ENCODE measurements around the gene COL21A1.

DNA sequence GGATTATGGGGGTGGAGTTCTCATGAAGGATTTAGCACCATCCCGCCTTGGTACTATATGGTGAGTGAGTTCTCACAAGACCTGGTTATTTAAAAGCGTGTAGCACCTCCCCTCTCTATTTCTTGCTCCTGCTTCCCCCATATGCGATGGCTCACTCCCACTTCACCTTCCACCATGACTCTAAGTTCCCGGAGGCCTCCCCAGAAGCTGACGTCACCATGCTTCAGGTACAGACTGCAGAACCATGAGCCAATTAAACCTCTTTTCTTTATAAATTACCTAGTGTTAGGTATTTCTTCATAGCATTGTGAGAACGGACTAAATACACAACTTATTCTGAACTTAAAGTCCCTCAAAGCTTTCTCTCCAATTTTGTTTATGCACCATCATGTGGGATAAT is 208.6 kb downstream of the COL21A1 start:
- TF ChIP-seq, protein P1, sequence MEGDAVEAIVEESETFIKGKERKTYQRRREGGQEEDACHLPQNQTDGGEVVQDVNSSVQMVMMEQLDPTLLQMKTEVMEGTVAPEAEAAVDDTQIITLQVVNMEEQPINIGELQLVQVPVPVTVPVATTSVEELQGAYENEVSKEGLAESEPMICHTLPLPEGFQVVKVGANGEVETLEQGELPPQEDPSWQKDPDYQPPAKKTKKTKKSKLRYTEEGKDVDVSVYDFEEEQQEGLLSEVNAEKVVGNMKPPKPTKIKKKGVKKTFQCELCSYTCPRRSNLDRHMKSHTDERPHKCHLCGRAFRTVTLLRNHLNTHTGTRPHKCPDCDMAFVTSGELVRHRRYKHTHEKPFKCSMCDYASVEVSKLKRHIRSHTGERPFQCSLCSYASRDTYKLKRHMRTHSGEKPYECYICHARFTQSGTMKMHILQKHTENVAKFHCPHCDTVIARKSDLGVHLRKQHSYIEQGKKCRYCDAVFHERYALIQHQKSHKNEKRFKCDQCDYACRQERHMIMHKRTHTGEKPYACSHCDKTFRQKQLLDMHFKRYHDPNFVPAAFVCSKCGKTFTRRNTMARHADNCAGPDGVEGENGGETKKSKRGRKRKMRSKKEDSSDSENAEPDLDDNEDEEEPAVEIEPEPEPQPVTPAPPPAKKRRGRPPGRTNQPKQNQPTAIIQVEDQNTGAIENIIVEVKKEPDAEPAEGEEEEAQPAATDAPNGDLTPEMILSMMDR (conservative IDR thresholded peaks at IDR 0.05), result no peak
- no peak for TF ChIP-seq ZFX (IDR thresholded peaks at IDR 0.05)

Measured in C4-2B (cell line).